COLO668 (cell line): Measurements from ENCODE around the gene CDH1.
"Not testable (repeated sequence)": the region's sequence is repeated elsewhere in the genome, so short reads cannot be mapped to it uniquely, and the experiment has no call there.

ENCODE experiments used
- DNase-seq: peaks from one replicate; lab custom pipeline; 2025; ENCODE audit not compliant: unreplicated experiment; lab: John Stamatoyannopoulos, UW

CDH1 gene

GRCh38 chr16:68786685-68787418, 49.8 kb downstream of the CDH1 start:
- peak; percentile 66 for DNase-seq

GRCh38 chr16:68787419-68787807, 50.3 kb downstream of the CDH1 start:
- not testable (repeated sequence) for DNase-seq

DNA sequence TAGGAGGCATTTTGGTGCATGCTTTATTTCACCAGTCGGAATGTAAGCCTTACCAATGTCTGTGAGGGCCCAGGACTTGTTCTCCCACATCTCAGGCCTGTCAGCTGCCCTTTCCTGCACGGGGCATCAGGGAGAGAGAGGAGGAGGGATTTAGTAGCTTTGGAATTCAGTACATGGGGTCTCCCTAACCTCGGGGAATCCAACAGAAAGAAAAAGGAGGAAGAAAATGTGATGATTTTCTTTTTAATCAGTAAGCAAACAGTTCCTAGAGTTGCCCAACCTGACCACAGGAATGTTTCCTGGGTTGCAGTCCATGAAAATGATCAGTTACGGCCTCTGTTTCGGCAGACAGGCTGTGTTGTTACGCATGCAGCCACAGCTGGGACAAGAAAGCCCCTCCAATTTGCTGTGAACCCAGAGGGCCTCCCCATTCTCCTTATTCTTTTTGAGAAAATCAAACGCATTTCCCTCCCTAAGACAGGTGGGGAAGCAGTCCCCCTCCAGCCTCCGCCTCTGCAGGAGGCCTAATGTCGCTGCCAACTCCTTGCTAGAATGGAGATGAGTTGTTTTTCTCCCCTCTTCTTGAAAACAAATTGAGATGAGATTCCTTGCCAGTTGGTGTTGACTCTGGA, 53.2 kb downstream of the CDH1 start:
- no peak for DNase-seq

GRCh38 chr16:68790944-68791343, 53.9 kb downstream of the CDH1 start:
- no peak for DNase-seq

GRCh38 chr16:68792465-68793324, 55.6 kb downstream of the CDH1 start:
- DNase-seq: peak; percentile 49

- no peak for DNase-seq
These were observed 56.3 kb downstream of the CDH1 start for GRCh38 chr16:68793401-68793857.

- no peak for DNase-seq
These were observed 61.3 kb downstream of the CDH1 start for GRCh38 chr16:68798398-68798797.

DNA sequence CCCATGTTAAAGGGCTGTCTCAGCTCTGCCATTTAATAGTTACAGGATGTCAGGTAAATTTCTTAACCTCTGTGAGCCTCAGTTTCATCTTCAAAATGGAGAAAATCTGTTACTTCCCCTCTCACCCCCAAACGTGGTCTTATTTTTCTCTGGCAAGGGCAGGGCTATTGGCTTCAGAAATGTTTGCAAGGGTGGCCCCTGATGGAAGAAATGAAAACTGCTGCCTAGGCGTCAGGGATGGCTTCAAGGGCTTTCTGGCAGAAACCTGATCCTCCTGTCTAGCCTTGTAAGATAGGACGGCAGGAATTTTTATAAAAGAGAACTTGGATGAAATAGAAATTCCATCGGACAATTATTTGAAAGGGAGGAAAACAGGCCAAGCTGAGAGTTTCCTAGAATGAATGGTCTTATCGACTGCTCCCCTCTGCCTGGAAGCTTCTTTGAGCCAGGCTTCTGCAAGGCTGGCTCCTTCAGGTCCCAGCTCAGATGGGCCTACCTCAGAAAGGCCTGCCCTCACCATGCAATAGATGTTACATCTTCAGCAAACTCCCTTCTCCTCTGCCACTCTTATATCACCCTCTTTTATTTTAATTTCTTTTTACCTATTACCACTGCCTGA, 63.3 kb downstream of the CDH1 start:
- peak; percentile 57 for DNase-seq

DNA sequence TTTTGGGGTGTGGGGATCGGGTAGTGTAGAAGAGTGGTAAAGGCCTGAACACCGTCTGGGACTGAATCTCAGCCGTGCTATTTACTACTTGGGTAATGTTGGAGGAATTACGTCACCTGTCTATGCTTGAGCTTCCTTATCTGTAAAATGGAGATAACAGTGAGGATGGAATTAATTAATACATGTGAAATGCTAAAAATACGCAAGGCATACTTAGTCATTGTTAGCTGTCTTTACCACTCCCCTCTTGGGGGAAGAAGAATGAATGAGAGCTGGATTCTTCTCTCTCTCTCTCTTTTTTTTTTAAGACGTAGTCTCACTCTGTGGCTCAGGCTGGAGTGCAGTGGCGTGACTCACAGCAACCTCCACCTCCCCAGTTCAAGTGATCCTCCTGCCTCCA, 65.1 kb downstream of the CDH1 start:
- DNase-seq: no peak

DNA sequence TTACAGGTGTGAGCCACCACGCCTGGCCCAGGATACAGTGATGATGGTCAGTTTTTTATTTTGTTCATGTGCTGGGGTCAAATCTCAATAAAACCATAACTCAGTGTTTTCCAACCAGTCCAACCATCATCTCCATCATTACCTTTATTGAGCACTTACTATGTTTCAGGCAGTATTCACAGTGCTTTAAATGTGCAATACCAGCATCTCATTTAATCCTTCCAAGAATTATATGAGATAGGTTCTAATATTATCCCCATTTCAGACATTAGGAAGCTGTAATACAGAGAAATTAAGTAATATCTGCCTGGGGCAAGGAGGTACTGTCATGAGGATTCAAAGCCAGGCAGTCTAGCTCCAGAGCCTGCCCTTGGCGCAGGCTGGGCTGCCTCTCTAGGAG, 69.3 kb downstream of the CDH1 start:
- DNase-seq: no peak

- DNase-seq: no peak
These were observed 69.9 kb downstream of the CDH1 start for GRCh38 chr16:68806981-68807380.

DNA sequence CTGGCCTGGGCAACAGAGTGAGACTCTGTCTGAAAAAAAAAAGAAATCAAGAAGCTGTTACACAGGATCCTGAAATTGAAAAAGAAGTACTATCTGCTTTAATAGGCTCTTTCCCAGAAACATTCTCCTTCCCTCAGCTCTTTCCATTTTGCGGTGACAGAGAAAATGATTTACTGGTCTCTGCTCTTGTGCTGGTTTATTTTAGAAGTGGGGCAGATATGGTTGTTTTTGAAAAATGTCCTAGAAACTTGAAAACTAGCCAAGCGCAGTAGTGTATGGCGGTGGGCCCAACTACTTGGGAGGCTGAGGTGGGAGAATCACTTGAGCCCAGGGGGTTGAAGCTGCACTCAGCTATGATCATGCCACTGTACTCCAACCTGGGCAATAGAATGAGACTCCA, 77.4 kb downstream of the CDH1 start:
- no peak for DNase-seq

- DNase-seq: no peak
These were observed 86.5 kb downstream of the CDH1 start for GRCh38 chr16:68823401-68824135.

DNA sequence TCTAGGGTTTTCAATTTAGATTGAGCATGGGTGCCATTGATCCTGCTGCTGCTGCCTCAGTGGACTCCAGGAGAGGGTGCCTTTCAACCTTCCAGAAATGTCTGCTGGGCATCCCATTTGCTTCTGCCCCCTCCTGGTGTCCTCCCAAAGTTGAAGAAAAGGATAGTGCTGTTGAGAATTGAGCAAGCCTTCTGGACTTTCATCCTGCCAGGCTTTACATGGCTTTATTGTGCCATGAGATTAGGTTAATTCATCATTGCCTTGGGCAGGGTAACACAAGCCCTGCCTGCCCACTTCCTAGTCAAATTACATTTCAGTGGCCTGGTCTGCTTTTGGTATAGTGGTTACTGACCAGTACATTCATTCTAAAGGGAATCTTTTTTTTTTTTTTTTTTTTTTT, 88.3 kb downstream of the CDH1 start:
- no peak for DNase-seq

- DNase-seq: no peak
These were observed 89.6 kb downstream of the CDH1 start for GRCh38 chr16:68826652-68827051.

DNA sequence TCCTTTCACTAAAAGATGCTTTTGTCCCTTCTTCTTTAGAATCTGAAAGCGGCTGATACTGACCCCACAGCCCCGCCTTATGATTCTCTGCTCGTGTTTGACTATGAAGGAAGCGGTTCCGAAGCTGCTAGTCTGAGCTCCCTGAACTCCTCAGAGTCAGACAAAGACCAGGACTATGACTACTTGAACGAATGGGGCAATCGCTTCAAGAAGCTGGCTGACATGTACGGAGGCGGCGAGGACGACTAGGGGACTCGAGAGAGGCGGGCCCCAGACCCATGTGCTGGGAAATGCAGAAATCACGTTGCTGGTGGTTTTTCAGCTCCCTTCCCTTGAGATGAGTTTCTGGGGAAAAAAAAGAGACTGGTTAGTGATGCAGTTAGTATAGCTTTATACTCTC, 96.2 kb downstream of the CDH1 start:
- no peak for DNase-seq

DNA sequence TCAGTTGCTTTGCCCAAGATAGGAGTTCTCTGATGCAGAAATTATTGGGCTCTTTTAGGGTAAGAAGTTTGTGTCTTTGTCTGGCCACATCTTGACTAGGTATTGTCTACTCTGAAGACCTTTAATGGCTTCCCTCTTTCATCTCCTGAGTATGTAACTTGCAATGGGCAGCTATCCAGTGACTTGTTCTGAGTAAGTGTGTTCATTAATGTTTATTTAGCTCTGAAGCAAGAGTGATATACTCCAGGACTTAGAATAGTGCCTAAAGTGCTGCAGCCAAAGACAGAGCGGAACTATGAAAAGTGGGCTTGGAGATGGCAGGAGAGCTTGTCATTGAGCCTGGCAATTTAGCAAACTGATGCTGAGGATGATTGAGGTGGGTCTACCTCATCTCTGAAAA, 97.5 kb downstream of the CDH1 start:
- no peak for DNase-seq

GRCh38 chr16:68835970-68836369, 98.9 kb downstream of the CDH1 start:
- DNase-seq: no peak

GRCh38 chr16:68839831-68840230, 102.7 kb downstream of the CDH1 start:
- no peak for DNase-seq

- not testable (repeated sequence) for DNase-seq
These were observed 105.9 kb downstream of the CDH1 start for GRCh38 chr16:68842964-68843481.
